Measurements from ENCODE around the gene PSMD1.
"Not testable (repeated sequence)": the region's sequence is repeated elsewhere in the genome, so short reads cannot be mapped to it uniquely, and the experiment has no call there.

The PSMD1 gene

DNA sequence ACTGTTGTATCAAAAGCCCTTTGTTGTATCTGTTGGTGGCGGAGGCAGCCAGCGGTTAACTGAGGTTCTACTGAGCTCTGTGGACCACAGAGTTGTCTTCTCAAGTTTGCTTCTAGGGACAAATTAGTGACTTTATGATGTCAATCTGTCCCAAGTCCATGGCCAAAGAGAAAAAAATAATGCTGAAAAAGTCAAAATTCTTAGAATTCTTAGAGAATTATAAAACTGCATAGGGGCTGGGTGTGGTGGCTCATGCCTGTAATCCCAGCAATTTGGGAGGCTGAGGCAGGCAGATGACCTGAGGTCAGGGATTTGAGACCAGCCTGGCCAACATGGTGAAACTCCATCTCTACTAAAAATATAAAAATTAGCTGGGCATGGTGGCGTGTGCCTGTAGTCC is 31.6 kb upstream of the PSMD1 start:
- CTCF ChIA-PET = not testable (repeated sequence)

DNA sequence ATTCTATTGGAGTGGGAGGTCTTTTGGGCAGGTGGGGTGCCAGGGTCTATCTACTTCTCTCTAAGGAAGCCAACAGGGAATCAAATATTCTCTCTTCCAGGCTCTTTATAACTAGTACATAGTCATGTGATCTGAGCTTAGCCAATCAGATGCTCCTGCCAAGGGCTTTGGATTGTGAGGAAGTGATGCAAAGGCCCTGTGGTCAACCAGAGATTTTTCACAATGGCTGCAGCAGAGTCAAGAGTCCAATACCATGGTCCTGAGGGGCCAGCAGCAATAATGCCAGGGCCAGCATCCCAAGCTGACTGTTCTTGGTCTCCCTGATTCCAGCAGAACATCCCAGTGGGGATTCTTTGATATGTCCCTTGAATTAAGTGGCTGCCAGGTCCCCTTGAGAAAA is 27.8 kb upstream of the PSMD1 start:
- CTCF ChIA-PET = no interaction called here

More for the DNA sequence above, 31.6 kb upstream of the PSMD1 start:
- DNase-seq; H3K4me1 ChIP-seq (ENCODE audit: control extremely low read depth in 1 of 4, control insufficient read depth in 4 of 4, insufficient read depth in 4 of 4, low read length in 3 of 4); POLR2A ChIA-PET; H3K9me3 ChIP-seq (ENCODE audit: control extremely low read depth in 1 of 5, control insufficient read depth in 4 of 5, insufficient read depth in 2 of 5, low read depth in 1 of 5, low read length in 4 of 5); H3K36me3 ChIP-seq (ENCODE audit: control insufficient read depth in 4 of 4, insufficient read depth in 4 of 4, low read length in 3 of 4); H3K27me3 ChIP-seq (replicated peaks in 2 of 5; ENCODE audit: control insufficient read depth in 4 of 5, insufficient read depth in 5 of 5, low read length in 4 of 5); H3K4me3 ChIP-seq (ENCODE audit: control insufficient read depth in 1 of 7, extremely low read depth in 1 of 7, insufficient read depth in 4 of 7, low read depth in 2 of 7, low read length in 6 of 7); H3K27ac ChIP-seq (ENCODE audit: insufficient read depth in 1 of 2, low read depth in 1 of 2, low read length in 2 of 2, poor library complexity in 1 of 2, severe bottlenecking in 2 of 2): not testable (repeated sequence)
- WGBS (ENCODE audit: insufficient coverage) = 96% methylated on average over 3 of the region's 3 CpGs

DNA sequence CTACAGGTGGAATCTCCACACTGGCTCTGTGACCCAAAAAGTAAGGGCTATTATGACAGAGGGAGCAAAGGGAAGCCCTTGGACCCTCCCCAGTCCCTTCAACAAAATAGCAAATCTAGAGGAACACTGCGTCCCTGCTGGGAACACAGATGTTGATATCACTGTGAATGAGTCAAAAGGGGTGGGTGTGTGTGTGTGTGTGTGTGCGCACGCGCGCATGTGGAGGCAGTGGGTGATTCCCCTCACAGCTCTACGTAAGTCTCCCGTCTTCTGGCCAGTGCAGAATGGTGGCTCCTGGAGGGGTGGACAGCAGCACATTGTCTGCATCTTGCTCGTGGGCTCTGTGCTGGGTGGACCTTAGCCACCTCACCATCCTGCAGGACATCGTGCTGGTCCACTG is 27.1 kb upstream of the PSMD1 start:
- Histone ChIP-seq H3K9me3 (ENCODE audit: control extremely low read depth in 1 of 5, control insufficient read depth in 4 of 5, insufficient read depth in 2 of 5, low read depth in 1 of 5, low read length in 4 of 5) (no peaks in the 10 kb centered on the region), H3K4me3 (ENCODE audit: control insufficient read depth in 1 of 7, extremely low read depth in 1 of 7, insufficient read depth in 4 of 7, low read depth in 2 of 7, low read length in 6 of 7) (no peak overlapping the region), H3K4me1 (ENCODE audit: control extremely low read depth in 1 of 4, control insufficient read depth in 4 of 4, insufficient read depth in 4 of 4, low read length in 3 of 4) (peaks cover 0 to 9% (median 6%) of the 10 kb centered on the region in 4 experiments), H3K27ac (ENCODE audit: insufficient read depth in 1 of 2, low read depth in 1 of 2, low read length in 2 of 2, poor library complexity in 1 of 2, severe bottlenecking in 2 of 2) (no peak overlapping the region), H3K27me3 (replicated peaks in 2 of 5; ENCODE audit: control insufficient read depth in 4 of 5, insufficient read depth in 5 of 5, low read length in 4 of 5) (peaks cover 0 to 3% (median 0%) of the 10 kb centered on the region in 5 experiments), H3K36me3 (ENCODE audit: control insufficient read depth in 4 of 4, insufficient read depth in 4 of 4, low read length in 3 of 4) (no peaks in the 10 kb centered on the region)
- POLR2A ChIA-PET = no interaction called here
- CTCF ChIA-PET = interaction anchor here (1.6 kb wide), 1 partner anchor 25 kb away, joined by 4 read pairs; no protein-coding TSS in a partner anchor
- WGBS (ENCODE audit: insufficient coverage) = 93% methylated on average over 4 of the region's 9 CpGs
- DNase-seq = peak in 1 of 3 donors; percentile 24

More for the DNA sequence above, 27.8 kb upstream of the PSMD1 start:
- Histone ChIP-seq H3K9me3 (ENCODE audit: control extremely low read depth in 1 of 5, control insufficient read depth in 4 of 5, insufficient read depth in 2 of 5, low read depth in 1 of 5, low read length in 4 of 5) (no peaks in the 10 kb centered on the region), H3K36me3 (ENCODE audit: control insufficient read depth in 4 of 4, insufficient read depth in 4 of 4, low read length in 3 of 4) (no peaks in the 10 kb centered on the region), H3K4me3 (ENCODE audit: control insufficient read depth in 1 of 7, extremely low read depth in 1 of 7, insufficient read depth in 4 of 7, low read depth in 2 of 7, low read length in 6 of 7) (no peak overlapping the region), H3K4me1 (ENCODE audit: control extremely low read depth in 1 of 4, control insufficient read depth in 4 of 4, insufficient read depth in 4 of 4, low read length in 3 of 4) (peaks cover 0 to 3% (median 1%) of the 10 kb centered on the region in 4 experiments), H3K27ac (ENCODE audit: insufficient read depth in 1 of 2, low read depth in 1 of 2, low read length in 2 of 2, poor library complexity in 1 of 2, severe bottlenecking in 2 of 2) (no peak overlapping the region), H3K27me3 (replicated peaks in 2 of 5; ENCODE audit: control insufficient read depth in 4 of 5, insufficient read depth in 5 of 5, low read length in 4 of 5) (peaks cover 0 to 3% (median 0%) of the 10 kb centered on the region in 5 experiments)
- POLR2A ChIA-PET = no interaction called here
- DNase-seq = no peak

DNA sequence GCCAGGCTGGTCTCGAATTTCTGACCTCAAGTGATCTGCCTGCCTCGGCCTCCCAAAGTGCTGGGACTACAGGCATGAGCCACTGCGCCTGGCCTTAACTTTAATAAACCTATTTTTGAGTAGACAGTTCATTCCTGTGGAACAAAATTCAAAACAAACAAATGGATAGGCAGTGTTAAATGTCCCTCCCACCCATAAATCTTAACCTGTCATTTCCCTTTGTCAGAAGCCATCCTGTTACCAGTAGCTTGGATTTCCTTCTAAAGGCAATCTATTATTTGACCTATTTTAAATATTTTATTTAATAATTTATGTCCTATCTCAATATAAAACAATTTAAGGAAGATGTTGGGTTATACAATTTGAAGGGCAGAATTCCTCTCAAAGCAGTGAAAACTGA is 25.9 kb upstream of the PSMD1 start:
- Histone ChIP-seq H3K9me3 (ENCODE audit: control extremely low read depth in 1 of 5, control insufficient read depth in 4 of 5, insufficient read depth in 2 of 5, low read depth in 1 of 5, low read length in 4 of 5) (no peaks in the 10 kb centered on the region), H3K4me1 (ENCODE audit: control extremely low read depth in 1 of 4, control insufficient read depth in 4 of 4, insufficient read depth in 4 of 4, low read length in 3 of 4) (peaks cover 0 to 11% (median 7%) of the 10 kb centered on the region in 4 experiments), H3K36me3 (ENCODE audit: control insufficient read depth in 4 of 4, insufficient read depth in 4 of 4, low read length in 3 of 4) (no peaks in the 10 kb centered on the region), H3K27ac (ENCODE audit: insufficient read depth in 1 of 2, low read depth in 1 of 2, low read length in 2 of 2, poor library complexity in 1 of 2, severe bottlenecking in 2 of 2) (no peak overlapping the region), H3K4me3 (ENCODE audit: control insufficient read depth in 1 of 7, extremely low read depth in 1 of 7, insufficient read depth in 4 of 7, low read depth in 2 of 7, low read length in 6 of 7) (no peak overlapping the region), H3K27me3 (replicated peaks in 2 of 5; ENCODE audit: control insufficient read depth in 4 of 5, insufficient read depth in 5 of 5, low read length in 4 of 5) (peaks cover 0 to 3% (median 0%) of the 10 kb centered on the region in 5 experiments)
- CTCF ChIA-PET = interaction anchor here (1.0 to 1.6 kb wide), 2 partner anchors 14 to 24 kb away, joined by 3 to 4 read pairs; no protein-coding TSS in a partner anchor
- POLR2A ChIA-PET = no interaction called here
- WGBS (ENCODE audit: insufficient coverage) = 100% methylated on average over 3 of the region's 3 CpGs
- DNase-seq = no peak

DNA sequence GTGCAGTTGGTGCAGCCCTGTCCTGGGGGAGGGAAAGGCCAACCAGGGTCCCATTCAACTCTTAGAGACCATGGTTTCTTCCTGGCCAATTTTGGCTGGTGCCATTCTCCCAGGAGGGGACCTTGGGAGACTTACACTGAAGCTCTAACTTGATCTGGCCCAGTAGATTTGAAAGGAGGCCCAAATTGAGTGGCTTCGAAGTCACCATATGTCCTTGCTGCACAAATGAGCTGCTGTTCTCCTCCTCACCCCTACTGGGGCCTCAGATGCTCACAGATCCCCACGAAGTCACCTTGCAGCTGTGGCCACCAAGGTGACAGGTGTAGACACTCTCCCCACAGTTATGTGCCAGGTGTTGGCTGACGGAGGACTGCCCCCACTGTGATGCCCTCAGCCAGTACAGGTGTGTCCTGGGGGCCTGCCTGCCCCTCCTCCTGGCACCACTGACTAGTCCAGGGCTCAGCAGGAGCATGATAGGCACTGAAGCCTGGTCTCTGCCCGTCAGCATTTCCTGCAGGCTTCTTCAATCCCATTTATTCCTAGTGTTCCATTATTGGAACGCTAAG is 24.0 kb upstream of the PSMD1 start:
- POLR2A ChIA-PET = no interaction called here
- peaks cover 0 to 17% (median 11%) of the 10 kb centered on the region in 5 experiments for H3K27me3 ChIP-seq (replicated peaks in 2 of 5; ENCODE audit: control insufficient read depth in 4 of 5, insufficient read depth in 5 of 5, low read length in 4 of 5)
- H3K36me3 ChIP-seq (ENCODE audit: control insufficient read depth in 4 of 4, insufficient read depth in 4 of 4, low read length in 3 of 4) = no peaks in the 10 kb centered on the region
- DNase-seq = no peak
- WGBS (ENCODE audit: insufficient coverage) = 92% methylated on average over 5 of the region's 5 CpGs
- H3K27ac ChIP-seq (ENCODE audit: insufficient read depth in 1 of 2, low read depth in 1 of 2, low read length in 2 of 2, poor library complexity in 1 of 2, severe bottlenecking in 2 of 2) = no peak overlapping the region
- peaks cover 0 to 15% (median 7%) of the 10 kb centered on the region in 4 experiments for H3K4me1 ChIP-seq (ENCODE audit: control extremely low read depth in 1 of 4, control insufficient read depth in 4 of 4, insufficient read depth in 4 of 4, low read length in 3 of 4)
- H3K4me3 ChIP-seq (ENCODE audit: control insufficient read depth in 1 of 7, extremely low read depth in 1 of 7, insufficient read depth in 4 of 7, low read depth in 2 of 7, low read length in 6 of 7) = no peak overlapping the region
- CTCF ChIA-PET = interaction anchor here (0.9 to 2.5 kb wide), 2 partner anchors 8 to 20 kb away, joined by 3 to 6 read pairs; no protein-coding TSS in a partner anchor
- no peaks in the 10 kb centered on the region for H3K9me3 ChIP-seq (ENCODE audit: control extremely low read depth in 1 of 5, control insufficient read depth in 4 of 5, insufficient read depth in 2 of 5, low read depth in 1 of 5, low read length in 4 of 5)

DNA sequence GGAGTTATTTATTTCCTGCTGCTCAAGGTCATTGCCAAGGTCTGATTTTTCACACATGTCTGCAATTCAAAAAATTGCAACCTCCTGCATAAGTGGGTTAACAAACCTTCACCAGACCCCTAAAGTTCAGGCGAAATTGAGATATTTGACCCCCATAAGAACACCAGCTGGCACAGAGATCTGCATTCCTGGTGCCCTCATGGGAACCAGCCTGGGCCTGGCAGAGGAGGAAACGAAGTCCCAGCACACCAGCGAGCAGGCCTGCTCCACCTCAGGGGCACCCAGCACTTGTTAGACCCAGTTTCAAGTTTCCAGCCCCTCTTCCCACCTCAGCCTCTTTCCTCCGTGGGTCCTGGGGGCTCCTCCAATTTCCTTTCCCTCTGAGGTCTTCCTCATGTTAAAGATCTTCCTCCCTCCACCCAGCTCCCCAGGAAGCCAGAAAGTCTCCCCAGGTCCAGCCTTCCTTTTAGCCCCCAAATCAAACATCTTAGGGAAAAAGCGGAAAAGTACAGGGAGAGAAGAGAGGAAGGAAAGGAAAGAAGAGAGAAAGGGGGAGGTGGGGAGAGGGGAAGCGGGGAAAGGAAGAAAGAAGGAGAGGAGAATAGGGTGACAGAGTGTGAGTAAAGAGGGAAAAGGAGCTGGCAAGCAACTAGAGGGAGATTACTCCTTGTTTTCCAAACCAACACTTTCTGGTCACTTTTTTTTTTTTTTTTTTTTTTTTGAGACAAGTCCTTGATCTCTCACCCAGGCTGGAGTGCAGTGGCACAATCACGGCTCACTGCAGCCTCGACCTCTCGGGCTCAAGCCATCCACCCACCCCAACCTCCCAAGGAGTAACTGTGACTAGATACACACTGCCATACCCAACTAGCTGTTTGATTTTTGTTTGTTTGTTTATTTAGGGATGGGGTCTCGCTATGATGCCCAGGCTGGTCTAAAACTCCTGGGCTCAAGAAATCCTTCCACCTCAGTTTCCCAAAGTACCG is 23.2 kb upstream of the PSMD1 start:
- ChIA-PET CTCF (interaction anchor here (0.6 to 2.5 kb wide), 3 partner anchors 20 to 364 kb away, joined by 3 to 6 read pairs (median 3); no protein-coding TSS in a partner anchor), POLR2A (interaction anchor here (0.6 kb wide), 1 partner anchor 673 kb away, joined by 3 read pairs; no protein-coding TSS in a partner anchor)

More for the DNA sequence above, 23.2 kb upstream of the PSMD1 start:
- 84% methylated on average over 4 of the region's 11 CpGs for WGBS (ENCODE audit: insufficient coverage)
- no peak overlapping the region for H3K4me3 ChIP-seq (ENCODE audit: control insufficient read depth in 1 of 7, extremely low read depth in 1 of 7, insufficient read depth in 4 of 7, low read depth in 2 of 7, low read length in 6 of 7)
- H3K36me3 ChIP-seq (ENCODE audit: control insufficient read depth in 4 of 4, insufficient read depth in 4 of 4, low read length in 3 of 4) = no peaks in the 10 kb centered on the region
- no peak for DNase-seq
- peaks cover 0 to 20% (median 11%) of the 10 kb centered on the region in 4 experiments for H3K4me1 ChIP-seq (ENCODE audit: control extremely low read depth in 1 of 4, control insufficient read depth in 4 of 4, insufficient read depth in 4 of 4, low read length in 3 of 4)
- H3K27me3 ChIP-seq (replicated peaks in 2 of 5; ENCODE audit: control insufficient read depth in 4 of 5, insufficient read depth in 5 of 5, low read length in 4 of 5) = peaks cover 0 to 23% (median 12%) of the 10 kb centered on the region in 5 experiments
- H3K9me3 ChIP-seq (ENCODE audit: control extremely low read depth in 1 of 5, control insufficient read depth in 4 of 5, insufficient read depth in 2 of 5, low read depth in 1 of 5, low read length in 4 of 5) = no peaks in the 10 kb centered on the region
- no peak overlapping the region for H3K27ac ChIP-seq (ENCODE audit: insufficient read depth in 1 of 2, low read depth in 1 of 2, low read length in 2 of 2, poor library complexity in 1 of 2, severe bottlenecking in 2 of 2)
